ENCODE measurements around the gene ACOX3.

The ACOX3 gene

GRCh38 chr4:8318509-8318908 lies 122.0 kb downstream of the ACOX3 start:
- no peak for DNase-seq

- DNase-seq, result no peak
Observed at GRCh38 chr4:8317474-8317873, 123.0 kb downstream of the ACOX3 start.

DNA sequence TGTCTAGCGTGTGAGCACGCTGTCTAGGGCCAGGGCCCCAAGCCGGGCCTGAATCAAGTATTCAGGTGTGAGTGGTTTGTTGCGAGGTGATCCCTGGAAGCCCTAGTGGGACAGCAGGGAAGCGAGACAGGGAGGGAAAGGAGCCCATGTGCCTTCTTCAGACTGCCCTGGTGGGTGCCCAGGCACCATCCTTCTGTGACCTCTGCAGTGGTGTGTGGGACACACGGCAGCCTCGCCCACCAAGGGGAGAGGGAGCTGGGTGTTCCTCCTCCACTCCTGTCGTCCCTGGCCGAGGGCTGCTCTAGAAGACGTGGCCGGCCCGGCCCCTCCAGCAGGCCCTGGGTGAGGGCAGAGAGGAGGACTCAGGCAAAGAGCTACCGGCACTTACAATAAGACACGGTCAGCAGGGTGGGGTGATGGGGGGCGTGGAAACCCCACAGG lies 123.6 kb downstream of the ACOX3 start:
- DNase-seq, result peak in 1 of 2 donors; percentile 8
